Fibroblast of lung (primary cell): ENCODE results near the gene HCFC1. TPM values are rescaled to one million over a fixed set of nuclear protein-coding genes. Genes with fewer than 3 reads are reported as not detected.

Experiments used
- DNase-seq, 2 donors: peaks; one replicate each; pipeline versions ENCODE4 v3.0.0 to v3.0.0-alpha.2; 2010; ENCODE audit warnings: low read depth in 2 of 2
- H2AFZ ChIP-seq: 2 replicates; pipeline ENCODE4 v1.5.1; 2012; ENCODE audit warnings: low read length, control low read depth, inconsistent platforms
- H3K27ac ChIP-seq: 2 replicates; pipeline ENCODE4 v1.5.1; 2011; ENCODE audit warnings: low read length, control low read depth; ENCODE audit not compliant: insufficient read depth
- H3K27me3 ChIP-seq: 2 replicates; pipeline ENCODE4 v1.5.1; 2011; ENCODE audit warnings: mild to moderate bottlenecking, low read length; ENCODE audit not compliant: control insufficient read depth, insufficient read depth
- H3K36me3 ChIP-seq: 2 replicates; pipeline ENCODE4 v1.5.1; 2011; ENCODE audit warnings: low read length; ENCODE audit not compliant: control insufficient read depth, insufficient read depth
- H3K4me1 ChIP-seq: 2 replicates; pipeline ENCODE4 v1.5.1; 2011; ENCODE audit warnings: low read length; ENCODE audit not compliant: control insufficient read depth, insufficient read depth; ENCODE audit errors: extremely low read depth
- H3K4me2 ChIP-seq: 2 replicates; pipeline ENCODE4 v1.5.1; 2011; ENCODE audit warnings: low read length, control low read depth; ENCODE audit not compliant: insufficient read depth; ENCODE audit errors: extremely low read depth
- H3K4me3 ChIP-seq, 4 experiments: fragments of 200-600 bp in 1 of 4; sonication (generic) in 1 of 4; replicated peaks in 1 of 4; 2 replicates each; pipeline ENCODE4 v1.5.1; 2011 to 2016; ENCODE audit warnings: low read length in 4 of 4, low read depth in 3 of 4, mild to moderate bottlenecking in 3 of 4, control low read depth in 2 of 4, inconsistent platforms in 1 of 4, mixed read lengths in 1 of 4; ENCODE audit not compliant: insufficient read depth in 1 of 4; ENCODE audit errors: control extremely low read depth in 1 of 4
- H3K79me2 ChIP-seq: 2 replicates; pipeline ENCODE4 v1.5.1; 2012; ENCODE audit warnings: mild to moderate bottlenecking, low read length, inconsistent platforms; ENCODE audit not compliant: control insufficient read depth, insufficient read depth
- H3K9ac ChIP-seq: 2 replicates; pipeline ENCODE4 v1.5.1; 2011; ENCODE audit warnings: mild to moderate bottlenecking, low read length, control low read depth; ENCODE audit not compliant: insufficient read depth
- H3K9me3 ChIP-seq: 2 replicates; pipeline ENCODE4 v1.5.1; 2012; ENCODE audit warnings: low read depth, low read length; ENCODE audit not compliant: control insufficient read depth, insufficient read depth
- H4K20me1 ChIP-seq: 2 replicates; pipeline ENCODE4 v1.5.1; 2011; ENCODE audit warnings: low read length; ENCODE audit not compliant: control insufficient read depth, insufficient read depth; ENCODE audit errors: extremely low read depth
- CTCF ChIP-seq, 2 donors: IDR thresholded peaks in 1 of 2; conservative IDR thresholded peaks in 1 of 2; 1 replicate in 1 of 2; 2 replicates in 1 of 2; pipeline ENCODE4 v1.5.1; 2011 to 2012; ENCODE audit warnings: low read length in 2 of 2, control low read depth in 1 of 2, inconsistent platforms in 1 of 2, low read depth in 1 of 2, mild to moderate bottlenecking in 1 of 2
- EZH2 ChIP-seq: IDR thresholded peaks from 2 replicates; pipeline ENCODE4 v1.5.1; 2012; ENCODE audit warnings: low read length, control low read depth, mild to moderate bottlenecking; ENCODE audit errors: missing control alignments
- polyA plus RNA-seq, 2 donors: library from polyadenylated mRNA; depleted of rRNA in 1 of 2; stranded (reverse) in 1 of 2; unstranded in 1 of 2; fragments of >200 nt; gene quantifications; 2 replicates each; pipeline ENCODE4 v1.2.1, GENCODE V29; 2011 to 2012; ENCODE audit warnings: missing spikeins in 1 of 2
- total RNA-seq: library from RNA; depleted of rRNA; stranded (reverse); fragments of >200 nt; gene quantifications from 2 replicates; pipeline ENCODE4 v1.2.1, GENCODE V29; 2014

HCFC1 gene
- total and polyA plus RNA-seq, 2 donors (not counting 1 experiment from before 2014, with no cell fraction given) = 3.0 to 10.2 TPM

GRCh38 chrX:154013001-154013421, 41.4 kb upstream of the HCFC1 start:
- Histone ChIP-seq H3K4me3 (no peak overlapping the region), H3K36me3 (peaks cover 13% of the 10 kb centered on the region), H3K4me1 (no peaks in the 10 kb centered on the region), H4K20me1 (no peaks in the 10 kb centered on the region), H3K27ac (no peak overlapping the region), H3K9me3 (no peaks in the 10 kb centered on the region), H3K9ac (no peak overlapping the region), H3K79me2 (peaks cover 3% of the 10 kb centered on the region), H2AFZ (no peak overlapping the region), H3K27me3 (no peaks in the 10 kb centered on the region), H3K4me2 (no peak overlapping the region)
- TF ChIP-seq EZH2 (no peak), CTCF (conservative IDR thresholded peaks at IDR 0.05 in 1 of 2, IDR thresholded peaks at IDR 0.05 in 1 of 2; ENCODE audit: low read depth in 1 of 2, low read length in 2 of 2) (no peak)
- DNase-seq = no peak

DNA sequence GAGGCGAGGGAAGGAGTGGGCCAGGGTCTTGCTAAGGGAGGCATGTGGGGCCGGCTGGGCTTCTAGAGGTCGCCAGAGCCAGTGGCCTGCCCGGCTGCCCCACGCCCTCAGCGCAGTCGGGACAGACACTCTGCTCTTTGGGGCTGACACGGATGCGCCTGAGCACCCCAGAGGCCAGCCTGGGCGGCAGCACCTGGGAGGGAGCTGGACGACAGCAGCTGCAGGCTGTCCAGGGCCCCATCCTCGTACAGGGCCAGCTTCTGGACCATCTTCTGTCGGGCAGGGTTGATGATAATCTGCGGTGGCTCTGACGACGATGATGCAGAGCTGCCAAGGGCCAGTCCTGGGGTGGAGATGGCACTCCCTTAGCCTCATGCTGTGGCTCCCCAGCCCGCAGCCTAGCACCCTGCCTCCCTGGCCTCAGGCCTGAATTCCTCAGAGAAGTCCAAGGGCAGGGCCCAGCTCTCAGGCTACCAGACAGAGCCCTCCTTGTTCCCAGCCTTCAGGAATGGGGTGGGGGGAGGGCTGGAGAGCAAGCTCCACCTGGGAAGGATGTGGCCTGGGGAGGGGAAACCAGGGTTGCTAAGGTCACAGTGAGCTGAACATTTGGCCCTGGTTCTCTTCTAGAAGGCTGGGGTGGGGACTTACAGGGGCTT, 40.8 kb upstream of the HCFC1 start:
- Histone ChIP-seq H4K20me1 (no peaks in the 10 kb centered on the region), H3K27me3 (no peaks in the 10 kb centered on the region), H3K27ac (no peak overlapping the region), H3K9ac (no peak overlapping the region), H3K79me2 (no peaks in the 10 kb centered on the region), H3K9me3 (no peaks in the 10 kb centered on the region), H3K36me3 (peaks cover 10% of the 10 kb centered on the region), H3K4me2 (no peak overlapping the region), H3K4me3 (no peak overlapping the region), H3K4me1 (no peaks in the 10 kb centered on the region), H2AFZ (no peak overlapping the region)
- no peak for TF ChIP-seq EZH2
- no peak for TF ChIP-seq CTCF (conservative IDR thresholded peaks at IDR 0.05 in 1 of 2, IDR thresholded peaks at IDR 0.05 in 1 of 2; ENCODE audit: low read depth in 1 of 2, low read length in 2 of 2)
- DNase-seq = peak in 1 of 2 donors; percentile 21

- Histone ChIP-seq H3K4me2 (no peak overlapping the region), H3K27me3 (no peaks in the 10 kb centered on the region)
- no peak for DNase-seq
Measured at GRCh38 chrX:154011376-154012335, 40.0 kb upstream of the HCFC1 start.

More at GRCh38 chrX:154011376-154012335, 40.0 kb upstream of the HCFC1 start:
- Histone ChIP-seq H3K4me1 (no peaks in the 10 kb centered on the region), H3K36me3 (peaks cover 5% of the 10 kb centered on the region), H3K9ac (no peak overlapping the region), H4K20me1 (no peaks in the 10 kb centered on the region), H2AFZ (no peak overlapping the region), H3K4me3 (no peak overlapping the region), H3K9me3 (no peaks in the 10 kb centered on the region), H3K27ac (no peak overlapping the region), H3K79me2 (no peaks in the 10 kb centered on the region)
- TF ChIP-seq EZH2 (no peak), CTCF (conservative IDR thresholded peaks at IDR 0.05 in 1 of 2, IDR thresholded peaks at IDR 0.05 in 1 of 2; ENCODE audit: low read depth in 1 of 2, low read length in 2 of 2) (no peak)
